ENCODE results near the gene ZNF189. TPM values are rescaled to one million over a fixed set of nuclear protein-coding genes. Genes with fewer than 3 reads are reported as not detected.

The ZNF189 gene
- total RNA-seq, 1 experiment from 2014 or later, result 17.4 TPM

DNA sequence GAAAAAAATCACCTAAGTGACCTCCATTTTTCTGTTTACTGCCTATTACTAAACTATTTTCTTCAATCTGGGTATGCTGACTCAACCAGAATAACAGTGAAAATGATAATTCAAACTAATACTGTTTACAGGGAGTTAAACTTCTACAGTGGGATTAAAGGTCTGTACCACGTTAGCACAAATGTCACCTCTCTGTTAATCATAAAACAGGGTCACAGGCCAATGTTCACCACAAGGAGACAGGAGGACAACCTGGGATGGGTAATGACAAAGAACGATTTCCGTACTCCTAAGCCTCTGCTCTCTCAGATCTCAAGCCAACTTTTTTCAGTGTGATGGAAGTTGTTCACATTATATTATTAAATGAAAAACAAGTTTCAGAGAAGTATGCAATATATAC is 34.6 kb downstream of the ZNF189 start:
- intact Hi-C loops (cut with micrococcal nuclease), result no loop called here
- no TSS peak for BruUV-seq (replicated peaks)
- TF ChIP-seq, protein P1, sequence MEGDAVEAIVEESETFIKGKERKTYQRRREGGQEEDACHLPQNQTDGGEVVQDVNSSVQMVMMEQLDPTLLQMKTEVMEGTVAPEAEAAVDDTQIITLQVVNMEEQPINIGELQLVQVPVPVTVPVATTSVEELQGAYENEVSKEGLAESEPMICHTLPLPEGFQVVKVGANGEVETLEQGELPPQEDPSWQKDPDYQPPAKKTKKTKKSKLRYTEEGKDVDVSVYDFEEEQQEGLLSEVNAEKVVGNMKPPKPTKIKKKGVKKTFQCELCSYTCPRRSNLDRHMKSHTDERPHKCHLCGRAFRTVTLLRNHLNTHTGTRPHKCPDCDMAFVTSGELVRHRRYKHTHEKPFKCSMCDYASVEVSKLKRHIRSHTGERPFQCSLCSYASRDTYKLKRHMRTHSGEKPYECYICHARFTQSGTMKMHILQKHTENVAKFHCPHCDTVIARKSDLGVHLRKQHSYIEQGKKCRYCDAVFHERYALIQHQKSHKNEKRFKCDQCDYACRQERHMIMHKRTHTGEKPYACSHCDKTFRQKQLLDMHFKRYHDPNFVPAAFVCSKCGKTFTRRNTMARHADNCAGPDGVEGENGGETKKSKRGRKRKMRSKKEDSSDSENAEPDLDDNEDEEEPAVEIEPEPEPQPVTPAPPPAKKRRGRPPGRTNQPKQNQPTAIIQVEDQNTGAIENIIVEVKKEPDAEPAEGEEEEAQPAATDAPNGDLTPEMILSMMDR (IDR thresholded peaks at IDR 0.05; ENCODE audit: unreplicated experiment), result no peak
- DNase-seq (ENCODE audit: unreplicated experiment), result no peak
- Mint-ChIP-seq H3K27me3 (ENCODE audit: insufficient read depth, unreplicated experiment) (peaks cover 45% of the 10 kb centered on the region), H3K27ac (ENCODE audit: low read depth, unreplicated experiment) (no peak overlapping the region), H3K9me3 (ENCODE audit: unreplicated experiment) (no peaks in the 10 kb centered on the region), H3K36me3 (ENCODE audit: insufficient read depth, unreplicated experiment) (no peaks in the 10 kb centered on the region), H3K4me1 (ENCODE audit: insufficient read depth, unreplicated experiment) (no peaks in the 10 kb centered on the region), H3K4me3 (ENCODE audit: unreplicated experiment) (no peak overlapping the region)
- ChIA-PET CTCF (interaction anchor here (1.4 to 2.5 kb wide), 2 partner anchors 25 to 32 kb away, joined by 3 to 7 read pairs; no protein-coding TSS in a partner anchor), POLR2A (no interaction called here)

DNA sequence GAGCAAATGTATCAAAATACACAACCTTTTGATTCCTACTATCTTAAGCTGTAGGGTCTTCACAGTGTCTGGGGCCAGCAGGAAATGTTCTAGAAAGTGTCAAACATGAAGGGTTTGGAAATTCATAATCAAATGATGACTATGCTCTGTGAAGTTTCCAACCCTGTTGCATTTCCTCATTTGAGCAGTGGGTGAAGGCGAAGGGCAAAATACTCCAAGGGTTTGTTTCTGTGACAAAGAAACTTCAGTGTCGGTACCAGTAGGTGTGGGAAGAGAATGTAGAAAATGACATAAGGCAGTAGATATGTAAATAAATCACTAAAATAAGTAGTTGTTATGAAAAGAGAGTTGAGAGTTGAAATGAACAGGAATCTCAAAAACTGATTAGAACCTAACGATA is 36.3 kb downstream of the ZNF189 start:
- TF ChIP-seq, protein P1 (IDR thresholded peaks at IDR 0.05; ENCODE audit: unreplicated experiment), result no peak
- H3K27ac Mint-ChIP-seq (ENCODE audit: low read depth, unreplicated experiment), result no peak overlapping the region
- POLR2A ChIA-PET, result no interaction called here
- peaks cover 36% of the 10 kb centered on the region for H3K27me3 Mint-ChIP-seq (ENCODE audit: insufficient read depth, unreplicated experiment)
- H3K4me1 Mint-ChIP-seq (ENCODE audit: insufficient read depth, unreplicated experiment), result no peaks in the 10 kb centered on the region
- no peaks in the 10 kb centered on the region for H3K9me3 Mint-ChIP-seq (ENCODE audit: unreplicated experiment)
- CTCF ChIA-PET, result interaction anchor here (0.7 to 1.3 kb wide), 2 partner anchors 9 to 70 kb away, joined by 3 to 4 read pairs; no protein-coding TSS in a partner anchor
- intact Hi-C loops (cut with micrococcal nuclease), result no loop called here
- H3K36me3 Mint-ChIP-seq (ENCODE audit: insufficient read depth, unreplicated experiment), result no peaks in the 10 kb centered on the region
- H3K4me3 Mint-ChIP-seq (ENCODE audit: unreplicated experiment), result no peak overlapping the region
- no peak for DNase-seq (ENCODE audit: unreplicated experiment)
- no TSS peak for BruUV-seq (replicated peaks)

DNA sequence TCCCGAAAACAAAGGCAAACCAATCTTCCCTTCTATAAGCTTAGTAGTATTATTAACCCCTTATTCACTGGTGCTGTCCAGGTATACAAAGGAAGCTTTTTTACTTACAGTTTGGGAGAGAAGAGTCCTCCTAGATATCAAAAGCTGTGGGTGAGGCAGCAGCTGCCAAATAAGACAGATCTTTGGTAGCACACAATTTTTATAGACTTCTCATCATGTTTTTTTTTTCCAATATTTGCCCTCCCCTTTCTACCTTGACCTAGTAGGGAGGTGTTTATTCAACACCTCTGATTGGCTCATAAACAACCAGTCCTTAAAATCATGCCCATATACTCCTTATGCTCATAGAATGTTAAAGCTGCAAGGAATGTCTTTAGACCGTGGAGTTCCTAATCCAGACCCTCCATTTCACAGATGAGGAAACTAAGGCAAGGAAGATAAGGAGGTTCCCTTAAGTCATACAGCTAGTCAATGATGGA is 37.0 kb downstream of the ZNF189 start, which contains the start of gene ALDOB:
Gene ALDOB, minus strand, starts transcription at position 174 of the 479 bp plus-strand sequence. CDS start 4,887 bp downstream, outside the sequence.
- Mint-ChIP-seq H3K4me1 (ENCODE audit: insufficient read depth, unreplicated experiment) (no peaks in the 10 kb centered on the region), H3K36me3 (ENCODE audit: insufficient read depth, unreplicated experiment) (no peaks in the 10 kb centered on the region), H3K4me3 (ENCODE audit: unreplicated experiment) (no peak within 1 kb of the TSS), H3K27ac (ENCODE audit: low read depth, unreplicated experiment) (no peak within 1 kb of the TSS), H3K9me3 (ENCODE audit: unreplicated experiment) (no peaks in the 10 kb centered on the region), H3K27me3 (ENCODE audit: insufficient read depth, unreplicated experiment) (peaks cover 36% of the 10 kb centered on the region)
- intact Hi-C loops (cut with micrococcal nuclease), result no loop called here
- ChIA-PET POLR2A (no interaction called here), CTCF (interaction anchor here (0.6 to 1.7 kb wide), 5 partner anchors 9 to 131 kb away, joined by 3 to 5 read pairs (median 4); no protein-coding TSS in a partner anchor)
- no TSS peak for BruUV-seq (replicated peaks)
- DNase-seq (ENCODE audit: unreplicated experiment), result no peak
- TF ChIP-seq, protein P1 (IDR thresholded peaks at IDR 0.05; ENCODE audit: unreplicated experiment), result no peak

DNA sequence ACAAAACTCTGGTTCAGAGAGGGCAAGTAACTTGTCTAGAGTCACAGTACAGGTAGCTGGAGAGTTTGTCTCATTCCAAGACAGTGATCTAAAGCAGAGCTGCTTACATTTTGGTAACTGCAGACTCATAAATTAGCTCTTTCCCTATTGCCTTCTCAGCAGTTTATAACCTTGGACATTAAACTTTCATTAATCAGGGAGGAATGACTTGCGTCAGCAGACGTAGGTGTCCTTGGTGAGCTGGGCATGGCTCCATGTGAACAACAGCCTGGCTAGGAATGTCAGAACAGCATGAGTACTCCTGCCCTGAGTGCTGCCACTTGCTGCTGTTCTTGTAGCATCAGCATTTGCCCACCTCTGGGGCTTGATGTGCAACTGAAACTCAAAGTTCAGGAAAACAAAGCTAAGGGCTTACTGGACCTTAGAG is 39.2 kb downstream of the ZNF189 start:
- H3K9me3 Mint-ChIP-seq (ENCODE audit: unreplicated experiment), result no peaks in the 10 kb centered on the region
- ChIA-PET POLR2A (interaction anchor here (1.3 kb wide), 2 partner anchors 20 to 29 kb away, joined by 3 read pairs; no protein-coding TSS in a partner anchor), CTCF (interaction anchor here (0.7 to 1.3 kb wide), 4 partner anchors 12 to 128 kb away, joined by 3 to 6 read pairs (median 5); no protein-coding TSS in a partner anchor)
- intact Hi-C loops (cut with micrococcal nuclease), result no loop called here
- no peaks in the 10 kb centered on the region for H3K36me3 Mint-ChIP-seq (ENCODE audit: insufficient read depth, unreplicated experiment)
- peaks cover 51% of the 10 kb centered on the region for H3K27me3 Mint-ChIP-seq (ENCODE audit: insufficient read depth, unreplicated experiment)
- TF ChIP-seq, protein P1 (IDR thresholded peaks at IDR 0.05; ENCODE audit: unreplicated experiment), result no peak
- no TSS peak for BruUV-seq (replicated peaks)
- DNase-seq (ENCODE audit: unreplicated experiment), result no peak
- no peak overlapping the region for H3K4me3 Mint-ChIP-seq (ENCODE audit: unreplicated experiment)
- no peaks in the 10 kb centered on the region for H3K4me1 Mint-ChIP-seq (ENCODE audit: insufficient read depth, unreplicated experiment)
- no peak overlapping the region for H3K27ac Mint-ChIP-seq (ENCODE audit: low read depth, unreplicated experiment)
